Mesenchymal stem cell (in vitro differentiated cells and primary cell): ENCODE measurements around the gene TSSK2.

ENCODE experiments used
- DNase-seq: peaks from one replicate; pipeline ENCODE4 v3.0.0-alpha.2; 2013
- H2AFZ ChIP-seq: one replicate; pipeline ENCODE4 v1.6.1; 2013; ENCODE audit warnings: low read depth, mild to moderate bottlenecking, control low read depth, inconsistent platforms, low read length, moderate library complexity
- H2AK5ac ChIP-seq: 2 replicates; pipeline ENCODE4 v1.6.1; 2013; ENCODE audit warnings: low read length, moderate library complexity, mild to moderate bottlenecking, inconsistent platforms; ENCODE audit not compliant: severe bottlenecking
- H2BK120ac ChIP-seq: one replicate; pipeline ENCODE4 v1.6.1; 2013; ENCODE audit warnings: low read depth, mild to moderate bottlenecking, inconsistent platforms, low read length, moderate library complexity
- H2BK12ac ChIP-seq, 2 experiments: one replicate each; pipeline ENCODE4 v1.6.1; 2013; ENCODE audit warnings: inconsistent platforms in 2 of 2, low read length in 2 of 2, mild to moderate bottlenecking in 2 of 2, moderate library complexity in 2 of 2, control low read depth in 1 of 2
- H2BK15ac ChIP-seq: one replicate; pipeline ENCODE4 v1.6.1; 2013; ENCODE audit warnings: mild to moderate bottlenecking, low read depth, inconsistent platforms; ENCODE audit not compliant: poor library complexity, severe bottlenecking
- H2BK5ac ChIP-seq: 2 replicates; pipeline ENCODE4 v1.6.1; 2013; ENCODE audit warnings: low read depth, mild to moderate bottlenecking, low read length, control low read depth, inconsistent platforms; ENCODE audit not compliant: poor library complexity, severe bottlenecking
- H3K14ac ChIP-seq, 2 experiments: one replicate each; pipeline ENCODE4 v1.6.1; 2013; ENCODE audit warnings: inconsistent platforms in 2 of 2, low read length in 2 of 2, control low read depth in 1 of 2, mild to moderate bottlenecking in 1 of 2, moderate library complexity in 1 of 2
- H3K18ac ChIP-seq, 2 experiments: one replicate each; pipeline ENCODE4 v1.6.1; 2013; ENCODE audit warnings: inconsistent platforms in 2 of 2, low read length in 2 of 2, control low read depth in 1 of 2, low read depth in 1 of 2, mild to moderate bottlenecking in 1 of 2
- H3K23ac ChIP-seq, 2 experiments: one replicate each; pipeline ENCODE4 v1.6.1; 2013; ENCODE audit warnings: inconsistent platforms in 2 of 2, low read length in 2 of 2, mild to moderate bottlenecking in 2 of 2, moderate library complexity in 2 of 2, control low read depth in 1 of 2
- H3K27ac ChIP-seq: 2 replicates; pipeline ENCODE4 v1.5.1; 2013; ENCODE audit warnings: mild to moderate bottlenecking, moderate library complexity, low read length, control low read depth, inconsistent platforms; ENCODE audit not compliant: poor library complexity, severe bottlenecking
- H3K27me3 ChIP-seq, 2 experiments: 2 replicates each; pipeline versions ENCODE4 v1.6.1 to v1.7.0; 2013; ENCODE audit warnings: low read length in 2 of 2, mild to moderate bottlenecking in 2 of 2, moderate library complexity in 2 of 2, control low read depth in 1 of 2, inconsistent platforms in 1 of 2; ENCODE audit not compliant: control insufficient read depth in 1 of 2, insufficient read depth in 1 of 2
- H3K36me3 ChIP-seq, 2 experiments: 2 replicates each; pipeline versions ENCODE4 v1.6.1 to v1.7.0; 2013; ENCODE audit warnings: low read length in 2 of 2, control low read depth in 1 of 2, inconsistent platforms in 1 of 2, low read depth in 1 of 2, mild to moderate bottlenecking in 1 of 2; ENCODE audit not compliant: insufficient read depth in 2 of 2, control insufficient read depth in 1 of 2
- H3K4ac ChIP-seq, 2 experiments: one replicate each; pipeline ENCODE4 v1.6.1; 2013; ENCODE audit warnings: inconsistent platforms in 2 of 2, low read length in 2 of 2, mild to moderate bottlenecking in 2 of 2, moderate library complexity in 2 of 2, control low read depth in 1 of 2, low read depth in 1 of 2
- H3K4me1 ChIP-seq: 2 replicates; pipeline ENCODE4 v1.6.1; 2013; ENCODE audit warnings: low read depth, low read length, control low read depth; ENCODE audit not compliant: control insufficient read depth, insufficient read depth
- H3K4me2 ChIP-seq: 2 replicates; pipeline ENCODE4 v1.6.1; 2013; ENCODE audit warnings: low read length, mild to moderate bottlenecking, inconsistent platforms; ENCODE audit not compliant: poor library complexity, severe bottlenecking
- H3K4me3 ChIP-seq, 2 experiments: 2 replicates each; pipeline versions ENCODE4 v1.5.1 to v1.7.0; 2013; ENCODE audit warnings: low read length in 2 of 2, mild to moderate bottlenecking in 2 of 2, control low read depth in 1 of 2, low read depth in 1 of 2; ENCODE audit not compliant: insufficient read depth in 1 of 2
- H3K79me1 ChIP-seq: replicated peaks from 2 replicates; pipeline ENCODE4 v1.6.1; 2013; ENCODE audit warnings: mild to moderate bottlenecking, control low read depth, low read length, inconsistent platforms; ENCODE audit not compliant: poor library complexity, severe bottlenecking
- H3K9ac ChIP-seq: 2 replicates; pipeline ENCODE4 v1.7.0; 2013; ENCODE audit warnings: mild to moderate bottlenecking, low read length, moderate library complexity
- H3K9me3 ChIP-seq: 2 replicates; pipeline ENCODE4 v1.7.0; 2013; ENCODE audit warnings: mild to moderate bottlenecking, low read length; ENCODE audit not compliant: control insufficient read depth
- H4K8ac ChIP-seq: one replicate; pipeline ENCODE4 v1.6.1; 2013; ENCODE audit warnings: inconsistent platforms, mild to moderate bottlenecking, low read length, moderate library complexity
- H4K91ac ChIP-seq: one replicate; pipeline ENCODE4 v1.6.1; 2013; ENCODE audit warnings: mild to moderate bottlenecking, low read length, inconsistent platforms
- WGBS: methylation state at CpG from one replicate; pipeline ENCODE4 v1.1.7; 2013; ENCODE audit warnings: mixed read lengths; 5-methylcytosine and 5-hydroxymethylcytosine counted together

Gene TSSK2

DNA sequence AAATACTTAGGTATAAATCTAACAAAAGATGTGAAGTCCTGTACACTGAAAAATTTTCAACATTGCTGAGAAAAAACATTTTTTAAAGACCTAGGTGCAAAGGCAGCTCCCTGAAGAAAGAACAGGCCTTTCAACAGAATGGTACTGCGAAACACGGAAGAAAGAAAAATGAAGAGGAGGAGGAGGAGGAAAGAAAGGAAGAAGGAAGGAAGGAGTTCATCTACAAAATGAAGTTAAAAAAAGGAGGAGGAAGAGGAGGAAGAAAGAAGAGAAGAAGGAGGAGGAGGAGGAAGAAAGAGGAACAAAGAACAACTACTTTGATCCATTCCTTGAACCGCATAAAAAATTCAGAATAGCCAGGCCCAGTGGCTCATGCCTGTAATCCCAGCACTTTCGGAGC, 38.4 kb upstream of the TSSK2 start:
- H3K14ac ChIP-seq: no peak overlapping the region
- no peak overlapping the region for H3K9ac ChIP-seq
- no peak overlapping the region for H3K27ac ChIP-seq
- 98% methylated on average over 4 of the region's 4 CpGs for WGBS
- no peak overlapping the region for H3K23ac ChIP-seq
- no peak overlapping the region for H3K4ac ChIP-seq
- no peak overlapping the region for H2BK15ac ChIP-seq
- no peaks in the 10 kb centered on the region for H3K9me3 ChIP-seq
- no peak overlapping the region for H4K91ac ChIP-seq
- H3K79me1 ChIP-seq: peaks cover 41% of the 10 kb centered on the region
- no peak overlapping the region for H4K8ac ChIP-seq
- H3K4me2 ChIP-seq: no peak overlapping the region
- no peak overlapping the region for H2AK5ac ChIP-seq
- H3K4me1 ChIP-seq: peaks cover 2% of the 10 kb centered on the region
- no peak overlapping the region for H3K4me3 ChIP-seq
- no peak for DNase-seq
- H3K27me3 ChIP-seq: no peaks in the 10 kb centered on the region
- no peak overlapping the region for H2BK12ac ChIP-seq
- H2BK120ac ChIP-seq: no peak overlapping the region
- H3K36me3 ChIP-seq: peaks cover 9 to 16% of the 10 kb centered on the region in 2 experiments
- H3K18ac ChIP-seq: no peak overlapping the region
- H2BK5ac ChIP-seq: no peak overlapping the region
- H2AFZ ChIP-seq: no peak overlapping the region

DNA sequence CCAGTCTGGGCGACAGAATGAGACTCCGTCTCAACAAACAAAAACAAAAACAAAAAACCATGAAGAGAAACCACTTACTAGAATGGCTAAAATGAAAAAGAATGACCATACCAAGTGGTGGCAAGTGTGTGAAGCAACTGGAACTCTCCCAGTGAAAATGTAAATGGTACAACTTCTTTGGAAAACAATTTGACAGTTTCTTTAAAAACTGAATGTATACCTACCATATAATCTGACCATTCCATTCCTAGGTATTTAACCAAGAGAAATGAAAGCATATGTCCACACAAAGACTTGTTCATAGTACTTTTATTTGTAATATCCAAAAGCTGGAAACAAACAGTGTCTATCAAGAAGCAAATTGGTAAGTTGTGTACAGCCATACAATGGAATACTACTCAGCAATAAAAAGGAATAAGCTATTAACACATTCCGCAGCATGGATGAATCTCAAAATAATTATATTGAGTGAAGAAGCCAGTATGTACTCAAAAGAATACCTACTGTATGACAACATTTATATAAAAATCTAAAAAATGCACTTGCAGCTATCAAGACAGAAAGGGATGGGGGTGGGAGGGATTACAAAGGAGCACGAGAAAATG, 36.6 kb upstream of the TSSK2 start:
- H3K9ac ChIP-seq: no peak overlapping the region
- no peak overlapping the region for H3K14ac ChIP-seq
- peaks cover 38% of the 10 kb centered on the region for H3K79me1 ChIP-seq
- H3K27ac ChIP-seq: no peak overlapping the region
- H3K23ac ChIP-seq: no peak overlapping the region
- H3K4me3 ChIP-seq: no peak overlapping the region
- no peak overlapping the region for H3K4ac ChIP-seq
- 100% methylated on average over 1 of the region's 4 CpGs for WGBS
- no peak for DNase-seq
- H3K36me3 ChIP-seq: peaks cover 4% of the 10 kb centered on the region in 2 experiments
- no peaks in the 10 kb centered on the region for H3K27me3 ChIP-seq
- peaks cover 5% of the 10 kb centered on the region for H3K4me1 ChIP-seq
- H4K91ac ChIP-seq: no peak overlapping the region
- no peak overlapping the region for H3K18ac ChIP-seq
- no peak overlapping the region for H2BK15ac ChIP-seq
- no peak overlapping the region for H2BK12ac ChIP-seq
- H2AK5ac ChIP-seq: no peak overlapping the region
- H2AFZ ChIP-seq: no peak overlapping the region
- H2BK5ac ChIP-seq: no peak overlapping the region
- H2BK120ac ChIP-seq: no peak overlapping the region
- no peaks in the 10 kb centered on the region for H3K9me3 ChIP-seq
- H3K4me2 ChIP-seq: no peak overlapping the region
- H4K8ac ChIP-seq: no peak overlapping the region

DNA sequence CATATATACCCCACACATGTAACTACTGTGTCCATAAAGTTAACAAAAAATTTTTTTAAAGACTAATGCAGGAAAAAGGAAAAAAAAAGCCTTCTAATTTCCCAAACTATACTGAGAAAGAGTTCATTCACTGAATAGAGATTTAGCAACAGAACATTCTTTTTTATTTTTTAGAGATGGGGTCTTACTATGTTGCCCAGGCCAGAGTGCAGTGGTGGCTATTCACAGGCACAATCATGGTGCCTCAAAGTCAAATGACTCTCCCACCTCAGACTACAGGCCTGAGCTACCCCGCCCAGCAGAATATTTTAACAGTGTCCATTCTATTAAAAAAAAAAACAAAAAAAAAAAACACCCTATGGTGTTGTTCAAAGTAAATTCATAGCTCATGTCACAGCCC, 34.6 kb upstream of the TSSK2 start:
- H3K36me3 ChIP-seq: peaks cover 4% of the 10 kb centered on the region in 2 experiments
- H3K14ac ChIP-seq: no peak overlapping the region
- H4K91ac ChIP-seq: no peak overlapping the region
- H3K9me3 ChIP-seq: no peaks in the 10 kb centered on the region
- no peak overlapping the region for H2AK5ac ChIP-seq
- H3K4me2 ChIP-seq: no peak overlapping the region
- H2BK15ac ChIP-seq: no peak overlapping the region
- H3K23ac ChIP-seq: no peak overlapping the region
- H3K18ac ChIP-seq: no peak overlapping the region
- WGBS: 100% methylated on average over 1 of the region's 1 CpG
- no peak overlapping the region for H3K4ac ChIP-seq
- H2BK5ac ChIP-seq: no peak overlapping the region
- H3K4me3 ChIP-seq: no peak overlapping the region
- no peak for DNase-seq
- no peak overlapping the region for H2BK120ac ChIP-seq
- H3K4me1 ChIP-seq: peaks cover 5% of the 10 kb centered on the region
- no peaks in the 10 kb centered on the region for H3K27me3 ChIP-seq
- H2AFZ ChIP-seq: no peak overlapping the region
- no peak overlapping the region for H4K8ac ChIP-seq
- H2BK12ac ChIP-seq: no peak overlapping the region
- H3K27ac ChIP-seq: no peak overlapping the region
- H3K79me1 ChIP-seq: peaks cover 41% of the 10 kb centered on the region
- no peak overlapping the region for H3K9ac ChIP-seq

DNA sequence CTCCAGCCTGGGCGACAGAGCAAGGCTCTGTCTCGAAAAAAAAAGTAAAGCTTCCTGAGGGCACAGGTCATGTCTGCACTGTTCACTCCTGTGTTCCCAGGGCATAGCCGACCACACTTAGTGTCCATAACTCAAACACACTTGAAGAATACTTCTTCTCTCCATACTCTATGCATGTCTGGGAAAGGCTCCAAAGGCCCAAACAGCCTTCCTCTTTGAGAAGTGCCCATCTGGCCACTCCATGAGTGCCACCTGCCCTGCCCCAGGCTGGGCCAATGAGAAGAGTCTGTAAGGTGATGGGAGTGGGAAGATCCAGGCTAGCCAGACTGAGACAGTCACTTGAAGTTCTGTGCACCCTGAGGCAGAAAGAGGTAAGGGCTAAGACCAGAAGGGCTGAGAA, 33.6 kb upstream of the TSSK2 start:
- Histone ChIP-seq H4K91ac (no peak overlapping the region), H2AFZ (no peak overlapping the region), H2BK12ac (no peak overlapping the region), H3K79me1 (peaks cover 38% of the 10 kb centered on the region), H3K36me3 (peaks cover 4% of the 10 kb centered on the region in 2 experiments), H4K8ac (no peak overlapping the region), H3K18ac (no peak overlapping the region), H3K4me1 (peaks cover 5% of the 10 kb centered on the region), H3K14ac (no peak overlapping the region), H3K9me3 (no peaks in the 10 kb centered on the region), H3K9ac (no peak overlapping the region), H3K27me3 (no peaks in the 10 kb centered on the region), H2BK120ac (no peak overlapping the region), H3K4ac (no peak overlapping the region), H2AK5ac (no peak overlapping the region), H3K27ac (no peak overlapping the region), H2BK15ac (no peak overlapping the region), H3K23ac (no peak overlapping the region), H2BK5ac (no peak overlapping the region), H3K4me3 (no peak overlapping the region), H3K4me2 (no peak overlapping the region)
- DNase-seq: no peak
- 94% methylated on average over 3 of the region's 3 CpGs for WGBS
